ENCODE results near the gene KRT86.

GRCh38 chr12:52336641-52337040 lies 62.2 kb downstream of the KRT86 start:
- TF ChIP-seq CTCF (IDR thresholded peaks at IDR 0.05) (no peak), POLR2A (IDR thresholded peaks at IDR 0.05) (no peak)

Data from Peyer's patch (tissue), 4 donors.